ENCODE data around the gene TCEAL4. TPM values are rescaled to one million over a fixed set of nuclear protein-coding genes. Genes with fewer than 3 reads are reported as not detected.

TCEAL4 gene
- polyA plus RNA-seq, 4 donors: 164 to 177 (median 170) TPM

Other genes starting within 250 kb of the TCEAL4 start
- 100 to 1,000 TPM; 213 to 250 (median 246) TPM for gene TCEAL9, start 229.0 kb upstream of the TCEAL4 start, polyA plus RNA-seq (ENCODE audit: insufficient read length in 4 of 4)
- 100 to 1,000 TPM; 509 to 591 (median 575) TPM for gene BEX3, start 209.0 kb upstream of the TCEAL4 start, polyA plus RNA-seq (ENCODE audit: insufficient read length in 4 of 4)
- 1 to 10 TPM; 2.4 to 3.4 (median 2.8) TPM for gene RAB40A, start 66.0 kb upstream of the TCEAL4 start, polyA plus RNA-seq (ENCODE audit: insufficient read length in 4 of 4)
- 10 to 100 TPM; 32.5 to 37.2 (median 34.1) TPM for gene TCEAL3, start 22.4 kb downstream of the TCEAL4 start, polyA plus RNA-seq (ENCODE audit: insufficient read length in 4 of 4)
- gene TCEAL1, start 43.5 kb downstream of the TCEAL4 start, polyA plus RNA-seq (ENCODE audit: insufficient read length in 4 of 4): 10 to 100 TPM; 31.5 to 33.0 (median 31.9) TPM
- gene MORF4L2, start 101.2 kb downstream of the TCEAL4 start, polyA plus RNA-seq (ENCODE audit: insufficient read length in 4 of 4): 100 to 1,000 TPM; 307 to 342 (median 335) TPM
- 1 to 10 TPM in 3 of 4 donors, under 1 TPM in 1; 0.66 to 1.4 (median 1.1) TPM for gene TMEM31, start 125.4 kb downstream of the TCEAL4 start, polyA plus RNA-seq (ENCODE audit: insufficient read length in 4 of 4)
- 10 to 100 TPM in 1 of 4 donors, 1 to 10 TPM in 3; 6.8 to 20.4 (median 7.3) TPM for gene PLP1, start 191.3 kb downstream of the TCEAL4 start, polyA plus RNA-seq (ENCODE audit: insufficient read length in 4 of 4)
- 1 to 10 TPM; 2.4 to 3.2 (median 2.9) TPM for gene RAB9B, start 246.7 kb downstream of the TCEAL4 start, polyA plus RNA-seq (ENCODE audit: insufficient read length in 4 of 4)